ENCODE data around the gene HOXA10.
A peak's percentile ranks its signal among the peaks of the same experiment; 100 is the strongest.

The HOXA10 gene

DNA sequence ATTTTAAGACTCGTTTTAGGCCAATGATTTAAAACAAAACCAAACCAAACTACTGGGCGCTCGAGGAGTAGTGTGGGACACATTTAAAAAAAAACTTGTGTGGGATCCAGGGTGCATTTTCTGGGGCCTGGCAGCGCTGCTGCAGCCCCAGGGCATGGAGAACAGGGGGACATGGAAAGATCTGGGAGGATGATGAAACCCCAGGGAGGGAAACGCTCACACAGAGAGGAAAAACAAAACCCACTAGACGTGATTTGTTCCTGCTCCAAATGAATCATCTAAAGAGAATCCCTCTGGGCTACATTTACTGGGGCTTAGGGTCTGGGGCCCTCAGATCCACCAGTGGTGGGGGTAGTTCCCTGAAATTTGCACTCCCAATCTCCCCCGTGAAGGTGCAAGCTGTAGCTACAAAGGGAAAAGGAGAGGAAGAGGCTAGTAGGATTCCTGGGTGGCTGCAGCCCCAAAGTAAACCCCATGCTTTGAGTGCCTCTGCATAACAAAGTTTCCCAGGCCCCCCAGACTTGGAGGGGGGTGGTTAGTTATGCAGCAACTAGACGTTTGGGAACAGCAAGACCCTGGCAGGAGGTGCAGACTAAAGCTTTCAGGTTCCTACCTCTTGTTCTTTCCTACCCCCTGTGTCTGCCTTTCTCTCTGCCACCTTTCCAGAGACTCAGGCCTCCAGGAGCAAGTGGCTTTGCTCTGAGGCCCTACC is 40.3 kb upstream of the HOXA10 start:
- no peak overlapping the region for H3K4me3 ChIP-seq (ENCODE audit: low read depth, low read length)
- no peak for TF ChIP-seq POLR2A (IDR thresholded peaks at IDR 0.05; ENCODE audit: extremely low read depth, insufficient read length)
- DNase-seq (ENCODE audit: low read depth): no peak

DNA sequence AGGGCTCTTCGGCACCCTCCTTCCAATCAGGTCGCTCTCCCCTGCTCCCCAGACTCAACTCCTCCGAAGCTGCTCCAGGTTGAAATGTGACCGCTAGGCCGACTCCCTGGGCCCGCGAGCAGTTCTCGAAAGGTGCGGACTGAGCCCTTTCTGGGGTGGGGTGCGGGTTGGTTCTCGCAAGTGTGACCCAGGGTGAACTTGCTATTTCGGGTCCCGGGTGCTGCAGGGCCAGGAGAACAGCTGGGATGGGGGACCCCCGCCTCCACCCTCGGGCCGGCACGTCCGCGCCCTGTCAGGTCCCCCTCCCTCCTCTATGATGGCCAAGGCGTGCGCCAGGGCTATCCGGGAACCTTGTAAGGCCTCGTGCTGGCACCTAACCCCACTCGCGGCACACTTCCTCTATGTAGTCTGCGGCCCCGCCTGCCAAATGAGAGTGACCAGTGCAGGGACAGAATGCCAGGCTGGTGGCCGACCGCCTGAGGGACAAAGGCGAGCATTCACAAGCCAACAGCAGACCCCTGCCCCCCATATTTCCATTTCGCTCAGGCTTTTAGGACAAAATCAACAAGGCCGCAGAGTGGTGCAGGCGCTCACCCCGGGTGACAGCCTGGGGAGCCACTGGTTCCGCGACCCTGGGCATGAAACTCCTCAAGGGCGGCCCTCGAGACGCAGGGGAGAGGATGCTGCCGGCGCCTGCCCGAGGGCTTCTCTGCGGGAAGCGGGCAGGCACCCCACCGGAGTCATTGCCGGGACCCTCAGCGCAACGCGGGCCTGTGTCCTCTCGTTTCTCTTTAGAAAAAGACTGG is 39.5 kb upstream of the HOXA10 start:
- H3K4me3 ChIP-seq (ENCODE audit: low read depth, low read length): no peak overlapping the region
- no peak for DNase-seq (ENCODE audit: low read depth)
- TF ChIP-seq POLR2A (IDR thresholded peaks at IDR 0.05; ENCODE audit: extremely low read depth, insufficient read length): no peak

DNA sequence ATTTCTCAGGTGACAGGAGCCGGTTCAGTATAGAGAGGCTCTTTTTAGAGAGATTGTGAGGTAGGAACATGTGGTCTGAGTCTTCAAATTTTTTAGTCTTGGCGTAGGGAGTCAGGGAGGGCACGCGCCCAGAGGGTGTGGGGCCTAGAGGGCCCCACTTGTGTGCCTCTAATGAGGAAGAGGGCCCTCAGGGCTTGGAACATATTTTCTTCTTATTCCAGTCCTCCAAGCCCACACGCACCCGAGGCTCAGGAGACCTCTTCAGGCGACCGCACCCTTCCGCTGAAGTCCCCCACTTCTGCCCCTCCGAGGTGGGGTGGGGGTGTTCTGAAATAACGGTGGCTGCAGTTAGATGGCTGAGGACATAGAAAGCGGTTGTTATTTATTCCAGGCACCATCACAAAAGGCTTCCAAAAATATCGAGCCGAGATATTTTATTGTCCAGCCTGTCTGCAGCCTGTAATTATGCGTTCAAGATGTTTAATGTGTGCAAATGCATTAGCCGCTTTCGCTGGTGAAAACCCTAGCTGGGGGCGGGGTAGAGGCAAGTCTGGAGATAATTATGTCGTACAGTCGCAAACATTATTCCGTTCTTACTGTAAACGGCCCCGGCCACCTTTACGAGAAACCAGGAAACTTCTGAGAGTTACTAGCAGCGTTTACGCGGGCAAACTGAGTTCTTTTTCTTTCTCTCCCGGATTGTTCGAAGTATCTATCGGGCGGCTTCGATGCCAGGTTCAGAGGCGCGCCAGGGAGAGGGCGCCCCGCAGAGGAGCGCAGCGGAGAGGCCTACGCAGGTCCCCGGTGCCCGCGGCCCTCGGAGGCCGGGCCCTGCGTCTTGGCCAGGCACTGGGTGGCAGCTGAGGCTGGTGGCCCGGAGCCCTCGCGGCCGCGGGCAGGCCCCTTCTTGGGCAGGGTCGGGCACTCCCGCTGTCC is 38.6 kb upstream of the HOXA10 start:
- TF ChIP-seq POLR2A (IDR thresholded peaks at IDR 0.05; ENCODE audit: extremely low read depth, insufficient read length) (no peak), MYC (IDR thresholded peaks at IDR 0.05; ENCODE audit: low read depth, low read length) (no peak)
- TF ChIP-seq, protein P1, sequence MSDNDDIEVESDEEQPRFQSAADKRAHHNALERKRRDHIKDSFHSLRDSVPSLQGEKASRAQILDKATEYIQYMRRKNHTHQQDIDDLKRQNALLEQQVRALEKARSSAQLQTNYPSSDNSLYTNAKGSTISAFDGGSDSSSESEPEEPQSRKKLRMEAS (IDR thresholded peaks at IDR 0.05; ENCODE audit: low read depth, low read length): no peak
- TF ChIP-seq, protein P2, sequence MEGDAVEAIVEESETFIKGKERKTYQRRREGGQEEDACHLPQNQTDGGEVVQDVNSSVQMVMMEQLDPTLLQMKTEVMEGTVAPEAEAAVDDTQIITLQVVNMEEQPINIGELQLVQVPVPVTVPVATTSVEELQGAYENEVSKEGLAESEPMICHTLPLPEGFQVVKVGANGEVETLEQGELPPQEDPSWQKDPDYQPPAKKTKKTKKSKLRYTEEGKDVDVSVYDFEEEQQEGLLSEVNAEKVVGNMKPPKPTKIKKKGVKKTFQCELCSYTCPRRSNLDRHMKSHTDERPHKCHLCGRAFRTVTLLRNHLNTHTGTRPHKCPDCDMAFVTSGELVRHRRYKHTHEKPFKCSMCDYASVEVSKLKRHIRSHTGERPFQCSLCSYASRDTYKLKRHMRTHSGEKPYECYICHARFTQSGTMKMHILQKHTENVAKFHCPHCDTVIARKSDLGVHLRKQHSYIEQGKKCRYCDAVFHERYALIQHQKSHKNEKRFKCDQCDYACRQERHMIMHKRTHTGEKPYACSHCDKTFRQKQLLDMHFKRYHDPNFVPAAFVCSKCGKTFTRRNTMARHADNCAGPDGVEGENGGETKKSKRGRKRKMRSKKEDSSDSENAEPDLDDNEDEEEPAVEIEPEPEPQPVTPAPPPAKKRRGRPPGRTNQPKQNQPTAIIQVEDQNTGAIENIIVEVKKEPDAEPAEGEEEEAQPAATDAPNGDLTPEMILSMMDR (IDR thresholded peaks at IDR 0.05; ENCODE audit: low read depth, low read length): no peak
- H3K4me3 ChIP-seq (ENCODE audit: low read depth, low read length): no peak overlapping the region
- DNase-seq (ENCODE audit: low read depth): no peak

- no peak overlapping the region for H3K4me3 ChIP-seq (ENCODE audit: low read depth, low read length)
- DNase-seq (ENCODE audit: low read depth): no peak
- no peak for TF ChIP-seq MYC (IDR thresholded peaks at IDR 0.05; ENCODE audit: low read depth, low read length)
- TF ChIP-seq, protein P1 (IDR thresholded peaks at IDR 0.05; ENCODE audit: low read depth, low read length): no peak
- TF ChIP-seq, protein P2 (IDR thresholded peaks at IDR 0.05; ENCODE audit: low read depth, low read length): no peak
- TF ChIP-seq POLR2A (IDR thresholded peaks at IDR 0.05; ENCODE audit: extremely low read depth, insufficient read length): no peak
Observed at GRCh38 chr7:27211764-27212204, 37.7 kb upstream of the HOXA10 start.

- DNase-seq (ENCODE audit: low read depth): no peak
- TF ChIP-seq, protein P1 (IDR thresholded peaks at IDR 0.05; ENCODE audit: low read depth, low read length): no peak
- TF ChIP-seq POLR2A (IDR thresholded peaks at IDR 0.05; ENCODE audit: extremely low read depth, insufficient read length) (no peak), MYC (IDR thresholded peaks at IDR 0.05; ENCODE audit: low read depth, low read length) (no peak)
- TF ChIP-seq, protein P2 (IDR thresholded peaks at IDR 0.05; ENCODE audit: low read depth, low read length): no peak
- no peak overlapping the region for H3K4me3 ChIP-seq (ENCODE audit: low read depth, low read length)
Observed at GRCh38 chr7:27211084-27211446, 36.9 kb upstream of the HOXA10 start.

- no peak overlapping the region for H3K4me3 ChIP-seq (ENCODE audit: low read depth, low read length)
- TF ChIP-seq, protein P1 (IDR thresholded peaks at IDR 0.05; ENCODE audit: low read depth, low read length): no peak
- TF ChIP-seq, protein P2 (IDR thresholded peaks at IDR 0.05; ENCODE audit: low read depth, low read length): peak; percentile 57
- peak; percentile 52 for DNase-seq (ENCODE audit: low read depth)
Observed at GRCh38 chr7:27210441-27211083, 36.4 kb upstream of the HOXA10 start.
